HepG2 (cell line): Measurements from ENCODE around the gene FJX1. TPM values are rescaled to one million over a fixed set of nuclear protein-coding genes. Genes with fewer than 3 reads are reported as not detected.

ENCODE experiments used
- KLF16 ChIP-seq, 2 experiments: sonication (generic) in 1 of 2; formaldehyde crosslinking in 1 of 2; IDR thresholded peaks; 2 replicates each; pipeline versions ENCODE4 v1.6.1 to v1.8.0; 2016 to 2023; ENCODE audit warnings: missing genetic modification reagents in 2 of 2, missing compliant biosample characterization in 1 of 2
- KMT2B ChIP-seq: IDR thresholded peaks from 2 replicates; pipeline ENCODE4 v1.6.1; 2016; ENCODE audit warnings: missing genetic modification reagents, missing compliant biosample characterization
- MXI1 ChIP-seq: IDR thresholded peaks from 3 replicates; pipeline ENCODE4 v1.6.1; 2012; ENCODE audit warnings: low read depth, low read length, inconsistent platforms, borderline replicate concordance
- PHB2 ChIP-seq: fragments of 450-650 bp; IDR thresholded peaks from 2 replicates; pipeline ENCODE4 v1.6.1; 2018; ENCODE audit not compliant: partially characterized antibody
- SAP130 ChIP-seq: IDR thresholded peaks from 2 replicates; pipeline ENCODE4 v1.6.1; 2016; ENCODE audit warnings: low read depth
- TGIF2 ChIP-seq: IDR thresholded peaks from 2 replicates; pipeline ENCODE4 v1.6.1; 2016; ENCODE audit warnings: control low read depth, missing compliant biosample characterization
- ZFP36L1 ChIP-seq: sonication (generic); formaldehyde crosslinking; IDR thresholded peaks from 2 replicates; pipeline ENCODE4 v1.8.0; 2022; ENCODE audit warnings: mild to moderate bottlenecking, missing genetic modification reagents, moderate library complexity
- ZMYM4 ChIP-seq: sonication (generic); formaldehyde crosslinking; IDR thresholded peaks from 2 replicates; pipeline ENCODE4 v1.8.1; 2023; ENCODE audit warnings: mild to moderate bottlenecking, missing genetic modification reagents
- ZNF30 ChIP-seq: sonication (generic); formaldehyde crosslinking; IDR thresholded peaks from 2 replicates; pipeline ENCODE4 v1.5.0; 2020; ENCODE audit warnings: mild to moderate bottlenecking, missing genetic modification reagents
- ZNF572 ChIP-seq: sonication (generic); formaldehyde crosslinking; IDR thresholded peaks from 2 replicates; pipeline ENCODE4 v1.5.1; 2020; ENCODE audit warnings: mild to moderate bottlenecking, missing genetic modification reagents
- ZNF672 ChIP-seq: sonication (generic); formaldehyde crosslinking; IDR thresholded peaks from 2 replicates; pipeline ENCODE4 v1.8.1; 2022; ENCODE audit warnings: missing genetic modification reagents
- ZNF746 ChIP-seq: sonication (generic); formaldehyde crosslinking; IDR thresholded peaks from 2 replicates; pipeline ENCODE4 v1.8.0; 2022; ENCODE audit warnings: mild to moderate bottlenecking, missing genetic modification reagents
- ZZZ3 ChIP-seq: sonication (generic); formaldehyde crosslinking; IDR thresholded peaks from 2 replicates; pipeline ENCODE4 v1.4.0; 2020; ENCODE audit warnings: missing genetic modification reagents, mild to moderate bottlenecking, borderline replicate concordance
- polyA plus RNA-seq, 8 experiments: library from polyadenylated mRNA; depleted of rRNA in 3 of 8; stranded (reverse) in 7 of 8; unstranded in 1 of 8; fragments of >200 nt; fragmentation: Illumina TruSeq in 4 of 8; extraction: Trizol in 4 of 8; gene quantifications; 2 replicates each; pipeline versions ENCODE4 v1.2.1 to v1.2.3, GENCODE V29; 2011 to 2016; ENCODE audit warnings: low read depth in 4 of 8, missing spikeins in 1 of 8, mixed read lengths in 1 of 8; ENCODE audit not compliant: insufficient read depth in 1 of 8
- total RNA-seq, 5 experiments: library from RNA; depleted of rRNA; stranded (reverse); fragments of >200 nt; fragmentation: Illumina TruSeq; extraction: Trizol; gene quantifications; 2 replicates each; pipeline ENCODE4 v1.2.3, GENCODE V29; 2016; ENCODE audit warnings: low read depth in 1 of 5
- TF ChIP-seq, protein P1 (sequence below): sonication (generic); formaldehyde crosslinking; IDR thresholded peaks from 2 replicates; pipeline ENCODE4 v1.4.0; 2020; ENCODE audit warnings: missing genetic modification reagents
- TF ChIP-seq, protein P2 (sequence below): sonication (generic); formaldehyde crosslinking; IDR thresholded peaks from 2 replicates; pipeline ENCODE4 v1.4.0; 2020; ENCODE audit warnings: missing genetic modification reagents, borderline replicate concordance
- TF ChIP-seq, protein P3 (sequence below), 2 experiments: sonication (generic) in 1 of 2; formaldehyde crosslinking in 1 of 2; IDR thresholded peaks; 2 replicates each; pipeline versions ENCODE4 v1.4.0 to v1.6.1; 2016 to 2020; ENCODE audit warnings: borderline replicate concordance in 1 of 2, low read depth in 1 of 2, mild to moderate bottlenecking in 1 of 2, missing genetic modification reagents in 1 of 2
- TF ChIP-seq, protein P4 (sequence below): sonication (generic); formaldehyde crosslinking; IDR thresholded peaks from 2 replicates; pipeline ENCODE4 v1.5.1; 2020; ENCODE audit warnings: mild to moderate bottlenecking, missing genetic modification reagents

Gene FJX1
- total and polyA plus RNA-seq, 2 of the 13 experiments (the other 11 are each of a cell fraction or from before 2014, with no cell fraction given) = 0.40 to 0.82 TPM

DNA sequence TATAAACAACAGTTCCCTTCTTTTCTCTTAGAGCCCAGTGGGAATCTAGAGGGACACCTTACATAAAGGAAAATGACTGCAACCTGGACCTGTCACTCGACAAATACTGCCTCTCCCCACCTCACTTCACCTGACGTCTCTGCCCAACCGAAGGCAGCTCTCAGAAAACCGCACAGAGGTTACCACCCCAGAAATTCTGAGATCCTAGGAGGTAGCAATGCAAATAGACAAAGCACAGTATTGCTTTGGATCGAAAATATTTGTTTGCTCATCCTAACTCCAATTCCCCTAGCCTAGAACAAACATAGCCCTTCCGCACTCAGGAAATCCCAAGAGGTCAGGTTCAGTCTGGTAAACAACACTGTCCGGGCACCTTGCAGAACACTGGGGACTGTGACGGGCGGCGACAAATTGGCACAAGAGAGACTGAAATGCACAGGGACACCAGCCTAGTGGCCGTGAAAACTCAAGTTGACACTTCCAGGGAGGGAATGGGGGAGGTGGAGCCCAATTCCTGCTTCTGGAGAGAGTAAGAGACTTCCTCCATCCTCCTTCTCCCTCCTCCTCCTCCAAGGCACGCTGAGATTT lies 43.9 kb downstream of the FJX1 start (continued):
- TF ChIP-seq MXI1 (no peak), ZFP36L1 (no peak), ZNF572 (0 out of 2 replicates have a peak, but pooled peaks have one; percentile 71), PHB2 (no peak), ZNF746 (peak; percentile 61; the same call in 1 of the 2 replicates), KLF16 (CRISPR knock-in tag; IDR thresholded peaks at IDR 0.05) (0 out of 4 replicates have a peak, but pooled peaks of 1 of the 2 experiments have one; percentile 61), ZMYM4 (CRISPR knock-in tag) (peak; percentile 50), ZZZ3 (CRISPR knock-in tag) (no peak), ZNF672 (no peak), KMT2B (CRISPR knock-in tag) (peak; percentile 40; the same call in 1 of the 2 replicates), SAP130 (peak; percentile 78), ZNF30 (CRISPR knock-in tag) (no peak), TGIF2 (CRISPR knock-in tag) (no peak)
- TF ChIP-seq, protein P1, sequence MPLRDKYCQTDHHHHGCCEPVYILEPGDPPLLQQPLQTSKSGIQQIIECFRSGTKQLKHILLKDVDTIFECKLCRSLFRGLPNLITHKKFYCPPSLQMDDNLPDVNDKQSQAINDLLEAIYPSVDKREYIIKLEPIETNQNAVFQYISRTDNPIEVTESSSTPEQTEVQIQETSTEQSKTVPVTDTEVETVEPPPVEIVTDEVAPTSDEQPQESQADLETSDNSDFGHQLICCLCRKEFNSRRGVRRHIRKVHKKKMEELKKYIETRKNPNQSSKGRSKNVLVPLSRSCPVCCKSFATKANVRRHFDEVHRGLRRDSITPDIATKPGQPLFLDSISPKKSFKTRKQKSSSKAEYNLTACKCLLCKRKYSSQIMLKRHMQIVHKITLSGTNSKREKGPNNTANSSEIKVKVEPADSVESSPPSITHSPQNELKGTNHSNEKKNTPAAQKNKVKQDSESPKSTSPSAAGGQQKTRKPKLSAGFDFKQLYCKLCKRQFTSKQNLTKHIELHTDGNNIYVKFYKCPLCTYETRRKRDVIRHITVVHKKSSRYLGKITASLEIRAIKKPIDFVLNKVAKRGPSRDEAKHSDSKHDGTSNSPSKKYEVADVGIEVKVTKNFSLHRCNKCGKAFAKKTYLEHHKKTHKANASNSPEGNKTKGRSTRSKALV (CRISPR knock-in tag) = 0 out of 2 replicates have a peak, but pooled peaks have one; percentile 32
- TF ChIP-seq, protein P2, sequence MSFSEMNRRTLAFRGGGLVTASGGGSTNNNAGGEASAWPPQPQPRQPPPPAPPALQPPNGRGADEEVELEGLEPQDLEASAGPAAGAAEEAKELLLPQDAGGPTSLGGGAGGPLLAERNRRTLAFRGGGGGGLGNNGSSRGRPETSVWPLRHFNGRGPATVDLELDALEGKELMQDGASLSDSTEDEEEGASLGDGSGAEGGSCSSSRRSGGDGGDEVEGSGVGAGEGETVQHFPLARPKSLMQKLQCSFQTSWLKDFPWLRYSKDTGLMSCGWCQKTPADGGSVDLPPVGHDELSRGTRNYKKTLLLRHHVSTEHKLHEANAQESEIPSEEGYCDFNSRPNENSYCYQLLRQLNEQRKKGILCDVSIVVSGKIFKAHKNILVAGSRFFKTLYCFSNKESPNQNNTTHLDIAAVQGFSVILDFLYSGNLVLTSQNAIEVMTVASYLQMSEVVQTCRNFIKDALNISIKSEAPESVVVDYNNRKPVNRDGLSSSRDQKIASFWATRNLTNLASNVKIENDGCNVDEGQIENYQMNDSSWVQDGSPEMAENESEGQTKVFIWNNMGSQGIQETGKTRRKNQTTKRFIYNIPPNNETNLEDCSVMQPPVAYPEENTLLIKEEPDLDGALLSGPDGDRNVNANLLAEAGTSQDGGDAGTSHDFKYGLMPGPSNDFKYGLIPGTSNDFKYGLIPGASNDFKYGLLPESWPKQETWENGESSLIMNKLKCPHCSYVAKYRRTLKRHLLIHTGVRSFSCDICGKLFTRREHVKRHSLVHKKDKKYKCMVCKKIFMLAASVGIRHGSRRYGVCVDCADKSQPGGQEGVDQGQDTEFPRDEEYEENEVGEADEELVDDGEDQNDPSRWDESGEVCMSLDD (CRISPR knock-in tag) = no peak; the same call in 1 of the 2 replicates
- TF ChIP-seq, protein P3, sequence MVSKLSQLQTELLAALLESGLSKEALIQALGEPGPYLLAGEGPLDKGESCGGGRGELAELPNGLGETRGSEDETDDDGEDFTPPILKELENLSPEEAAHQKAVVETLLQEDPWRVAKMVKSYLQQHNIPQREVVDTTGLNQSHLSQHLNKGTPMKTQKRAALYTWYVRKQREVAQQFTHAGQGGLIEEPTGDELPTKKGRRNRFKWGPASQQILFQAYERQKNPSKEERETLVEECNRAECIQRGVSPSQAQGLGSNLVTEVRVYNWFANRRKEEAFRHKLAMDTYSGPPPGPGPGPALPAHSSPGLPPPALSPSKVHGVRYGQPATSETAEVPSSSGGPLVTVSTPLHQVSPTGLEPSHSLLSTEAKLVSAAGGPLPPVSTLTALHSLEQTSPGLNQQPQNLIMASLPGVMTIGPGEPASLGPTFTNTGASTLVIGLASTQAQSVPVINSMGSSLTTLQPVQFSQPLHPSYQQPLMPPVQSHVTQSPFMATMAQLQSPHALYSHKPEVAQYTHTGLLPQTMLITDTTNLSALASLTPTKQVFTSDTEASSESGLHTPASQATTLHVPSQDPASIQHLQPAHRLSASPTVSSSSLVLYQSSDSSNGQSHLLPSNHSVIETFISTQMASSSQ (IDR thresholded peaks at IDR 0.05; ENCODE audit: low read depth) = no peak
- TF ChIP-seq, protein P3 (CRISPR knock-in tag; IDR thresholded peaks at IDR 0.05; ENCODE audit: borderline replicate concordance) = 0 out of 2 replicates have a peak, but pooled peaks have one; percentile 34
- TF ChIP-seq, protein P4, sequence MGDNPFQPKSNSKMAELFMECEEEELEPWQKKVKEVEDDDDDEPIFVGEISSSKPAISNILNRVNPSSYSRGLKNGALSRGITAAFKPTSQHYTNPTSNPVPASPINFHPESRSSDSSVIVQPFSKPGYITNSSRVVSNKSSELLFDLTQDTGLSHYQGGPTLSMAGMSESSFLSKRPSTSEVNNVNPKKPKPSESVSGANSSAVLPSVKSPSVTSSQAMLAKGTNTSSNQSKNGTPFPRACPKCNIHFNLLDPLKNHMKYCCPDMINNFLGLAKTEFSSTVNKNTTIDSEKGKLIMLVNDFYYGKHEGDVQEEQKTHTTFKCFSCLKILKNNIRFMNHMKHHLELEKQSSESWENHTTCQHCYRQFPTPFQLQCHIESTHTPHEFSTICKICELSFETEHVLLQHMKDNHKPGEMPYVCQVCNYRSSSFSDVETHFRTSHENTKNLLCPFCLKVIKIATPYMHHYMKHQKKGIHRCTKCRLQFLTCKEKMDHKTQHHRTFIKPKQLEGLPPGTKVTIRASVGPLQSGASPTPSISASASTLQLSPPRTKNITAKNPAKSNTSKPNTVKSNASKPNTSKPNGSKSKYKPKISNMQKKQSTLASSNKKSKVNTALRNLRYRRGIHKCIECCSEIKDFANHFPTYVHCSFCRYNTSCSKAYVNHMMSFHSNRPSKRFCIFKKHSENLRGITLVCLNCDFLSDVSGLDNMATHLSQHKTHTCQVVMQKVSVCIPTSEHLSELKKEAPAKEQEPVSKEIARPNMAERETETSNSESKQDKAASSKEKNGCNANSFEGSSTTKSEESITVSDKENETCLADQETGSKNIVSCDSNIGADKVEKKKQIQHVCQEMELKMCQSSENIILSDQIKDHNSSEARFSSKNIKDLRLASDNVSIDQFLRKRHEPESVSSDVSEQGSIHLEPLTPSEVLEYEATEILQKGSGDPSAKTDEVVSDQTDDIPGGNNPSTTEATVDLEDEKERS (CRISPR knock-in tag) = peak; percentile 89
